Lung microvascular endothelial cell (primary cell): ENCODE measurements around the gene FBN1. TPM values are rescaled to one million over a fixed set of nuclear protein-coding genes. Genes with fewer than 3 reads are reported as not detected.

ENCODE experiments used
- DNase-seq, 2 donors: peaks; one replicate each; pipeline versions ENCODE4 v3.0.0 to v3.0.0-alpha.2; 2010; ENCODE audit warnings: low read depth in 2 of 2
- total RNA-seq: library from RNA; depleted of rRNA; stranded (reverse); fragments of >200 nt; gene quantifications from 2 replicates; pipeline ENCODE4 v1.2.1, GENCODE V29; 2014

FBN1 gene
- total RNA-seq, 1 donor from 2014 or later, result 69.0 TPM

GRCh38 chr15:48472756-48473155 lies 172.8 kb downstream of the FBN1 start:
- DNase-seq, result peak; percentile 37 to 75

- DNase-seq, result no peak
These were observed 174.4 kb downstream of the FBN1 start for GRCh38 chr15:48471073-48471472.

GRCh38 chr15:48470096-48470495 lies 175.4 kb downstream of the FBN1 start:
- no peak for DNase-seq

- DNase-seq, result no peak
These were observed 175.8 kb downstream of the FBN1 start for GRCh38 chr15:48469681-48470080.

- no peak for DNase-seq
These were observed 176.2 kb downstream of the FBN1 start for GRCh38 chr15:48469271-48469670.

GRCh38 chr15:48467801-48468200 lies 177.7 kb downstream of the FBN1 start:
- no peak for DNase-seq

- DNase-seq, result no peak
These were observed 178.7 kb downstream of the FBN1 start for GRCh38 chr15:48466820-48467219.

GRCh38 chr15:48466079-48466478 lies 179.4 kb downstream of the FBN1 start:
- no peak for DNase-seq

GRCh38 chr15:48465410-48465809 lies 180.1 kb downstream of the FBN1 start:
- DNase-seq, result no peak

GRCh38 chr15:48463366-48463880 lies 182.1 kb downstream of the FBN1 start:
- no peak for DNase-seq

GRCh38 chr15:48462688-48463087 lies 182.8 kb downstream of the FBN1 start:
- no peak for DNase-seq

- peak; percentile 81 to 92 for DNase-seq
These were observed 185.7 kb downstream of the FBN1 start for GRCh38 chr15:48459571-48460442.

- peak in 1 of 2 donors; percentile 45 for DNase-seq
These were observed 186.6 kb downstream of the FBN1 start for GRCh38 chr15:48458876-48459275.

GRCh38 chr15:48456134-48456533 lies 189.4 kb downstream of the FBN1 start:
- DNase-seq, result no peak

GRCh38 chr15:48451736-48452135 lies 193.8 kb downstream of the FBN1 start:
- DNase-seq, result peak; percentile 60 to 72

GRCh38 chr15:48451241-48451640 lies 194.3 kb downstream of the FBN1 start:
- DNase-seq, result peak; percentile 68 to 84

- DNase-seq, result no peak
These were observed 195.8 kb downstream of the FBN1 start for GRCh38 chr15:48449734-48450133.

- DNase-seq, result peak in 1 of 2 donors; percentile 68
These were observed 197.9 kb downstream of the FBN1 start for GRCh38 chr15:48447657-48448056.

GRCh38 chr15:48447058-48447457 lies 198.5 kb downstream of the FBN1 start:
- DNase-seq, result no peak

GRCh38 chr15:48442011-48442410 lies 203.5 kb downstream of the FBN1 start:
- DNase-seq, result no peak

GRCh38 chr15:48440084-48440483 lies 205.4 kb downstream of the FBN1 start:
- peak in 1 of 2 donors; percentile 22 for DNase-seq

GRCh38 chr15:48437178-48437577 lies 208.3 kb downstream of the FBN1 start:
- DNase-seq, result peak in 1 of 2 donors; percentile 77

GRCh38 chr15:48435321-48435720 lies 210.2 kb downstream of the FBN1 start:
- no peak for DNase-seq
